Neuronal stem cell (in vitro differentiated cells): Measurements from ENCODE around the gene KDM4C. TPM values are rescaled to one million over a fixed set of nuclear protein-coding genes. Genes with fewer than 3 reads are reported as not detected.

ENCODE experiments used
- DNase-seq: peaks from one replicate; pipeline ENCODE4 v3.0.0-alpha.2; 2013; ENCODE audit warnings: low spot score
- H2AFZ ChIP-seq: one replicate; pipeline ENCODE4 v1.6.1; 2013; ENCODE audit warnings: mild to moderate bottlenecking, low read length, inconsistent platforms
- H2AK5ac ChIP-seq: 2 replicates; pipeline ENCODE4 v1.6.1; 2013; ENCODE audit warnings: low read depth, mild to moderate bottlenecking, inconsistent platforms, low read length, moderate library complexity, mixed read lengths
- H2BK120ac ChIP-seq: 2 replicates; pipeline ENCODE4 v1.6.1; 2013; ENCODE audit warnings: low read depth, mild to moderate bottlenecking, inconsistent platforms, low read length, moderate library complexity, mixed read lengths
- H2BK12ac ChIP-seq: one replicate; pipeline ENCODE4 v1.6.1; 2013; ENCODE audit warnings: low read length, inconsistent platforms
- H2BK15ac ChIP-seq: 2 replicates; pipeline ENCODE4 v1.6.1; 2013; ENCODE audit warnings: mild to moderate bottlenecking, low read length, inconsistent platforms, mixed read lengths
- H2BK5ac ChIP-seq: one replicate; pipeline ENCODE4 v1.6.1; 2013; ENCODE audit warnings: inconsistent platforms, mild to moderate bottlenecking, low read length, moderate library complexity
- H3K14ac ChIP-seq: one replicate; pipeline ENCODE4 v1.6.1; 2013; ENCODE audit warnings: low read length, inconsistent platforms
- H3K18ac ChIP-seq: 2 replicates; pipeline ENCODE4 v1.6.1; 2013; ENCODE audit warnings: low read length, inconsistent platforms
- H3K23ac ChIP-seq: 2 replicates; pipeline ENCODE4 v1.6.1; 2013; ENCODE audit warnings: low read depth, mild to moderate bottlenecking, mixed read lengths, low read length, inconsistent platforms; ENCODE audit not compliant: poor library complexity
- H3K27ac ChIP-seq: replicated peaks from 3 replicates; pipeline ENCODE4 v1.5.1; 2013; ENCODE audit warnings: low read length, inconsistent platforms
- H3K27me3 ChIP-seq, 3 experiments: 2 replicates each; pipeline ENCODE4 v1.6.1; 2013; ENCODE audit warnings: low read length in 3 of 3, mild to moderate bottlenecking in 2 of 3, inconsistent platforms in 1 of 3, low read depth in 1 of 3, mixed read lengths in 1 of 3, moderate library complexity in 1 of 3; ENCODE audit not compliant: control insufficient read depth in 3 of 3, insufficient read depth in 3 of 3
- H3K36me3 ChIP-seq, 2 donors: replicated peaks in 1 of 2; 2 replicates each; pipeline ENCODE4 v1.6.1; 2013; ENCODE audit warnings: low read length in 2 of 2; ENCODE audit not compliant: control insufficient read depth in 2 of 2, insufficient read depth in 2 of 2
- H3K4ac ChIP-seq: 2 replicates; pipeline ENCODE4 v1.6.1; 2013; ENCODE audit warnings: inconsistent platforms, mild to moderate bottlenecking, low read length, moderate library complexity
- H3K4me1 ChIP-seq, 2 donors: 1 replicate in 1 of 2; 2 replicates in 1 of 2; pipeline ENCODE4 v1.6.1; 2013; ENCODE audit warnings: low read length in 2 of 2, low read depth in 1 of 2; ENCODE audit not compliant: control insufficient read depth in 2 of 2, insufficient read depth in 1 of 2
- H3K4me2 ChIP-seq: one replicate; pipeline ENCODE4 v1.6.1; 2013; ENCODE audit warnings: mild to moderate bottlenecking, low read length, inconsistent platforms; ENCODE audit not compliant: insufficient read depth, poor library complexity, severe bottlenecking
- H3K4me3 ChIP-seq, 2 donors: 2 replicates each; pipeline ENCODE4 v1.5.1; 2013; ENCODE audit warnings: low read length in 2 of 2, mild to moderate bottlenecking in 2 of 2, inconsistent platforms in 1 of 2, moderate library complexity in 1 of 2
- H3K79me1 ChIP-seq: one replicate; pipeline ENCODE4 v1.6.1; 2013; ENCODE audit warnings: low read depth, mild to moderate bottlenecking, inconsistent platforms, low read length, moderate library complexity
- H3K9ac ChIP-seq: one replicate; pipeline ENCODE4 v1.6.1; 2013; ENCODE audit warnings: mild to moderate bottlenecking, low read depth, low read length, inconsistent platforms; ENCODE audit not compliant: poor library complexity
- H3K9me3 ChIP-seq, 2 donors: replicated peaks in 1 of 2; 2 replicates each; pipeline versions ENCODE3 to v1.6.1; 2013; ENCODE audit warnings: low read length in 2 of 2, mild to moderate bottlenecking in 2 of 2, inconsistent platforms in 1 of 2, low read depth in 1 of 2, mixed read lengths in 1 of 2, moderate library complexity in 1 of 2; ENCODE audit not compliant: control insufficient read depth in 2 of 2, insufficient read depth in 1 of 2
- H4K8ac ChIP-seq: one replicate; pipeline ENCODE4 v1.6.1; 2013; ENCODE audit warnings: low read depth, mild to moderate bottlenecking, inconsistent platforms, low read length, moderate library complexity
- H4K91ac ChIP-seq: one replicate; pipeline ENCODE4 v1.6.1; 2013; ENCODE audit warnings: low read length, low read depth, mild to moderate bottlenecking, inconsistent platforms; ENCODE audit not compliant: poor library complexity
- WGBS, 2 donors: extraction: QIAGEN DNeasy Blood & Tissue Kit; methylation state at CpG; one replicate each; pipeline ENCODE4 v1.1.7; 2013; ENCODE audit warnings: missing lambda C conversion rate in 2 of 2, mixed read lengths in 1 of 2; ENCODE audit not compliant: insufficient read length in 2 of 2, insufficient replicate concordance in 1 of 2; ENCODE audit errors: extremely low coverage in 2 of 2; 5-methylcytosine and 5-hydroxymethylcytosine counted together
- polyA plus RNA-seq, 2 experiments: library from polyadenylated mRNA; stranded (reverse); fragments of 200-250 nt; gene quantifications; one replicate each; pipeline ENCODE4 v1.2.3, GENCODE V29; 2013

The KDM4C gene
- polyA plus RNA-seq (2013, experiment 1 of 2) = 3.1 TPM
- polyA plus RNA-seq (2013, experiment 2 of 2) = 3.4 TPM

GRCh38 chr9:6757456-6758247, at the start of gene KDM4C:
Gene KDM4C (plus strand): TSS chr9:6757973. CDS start chr9:6792989, 35,016 bp downstream.
- H3K18ac ChIP-seq = peak within 1 kb of the TSS; percentile 90
- WGBS, 2 donors = no CpG with 5 or more reads among the region's 80 CpGs

GRCh38 chr9:6708732-6709131, 49.0 kb upstream of the KDM4C start:
- no peaks in the 10 kb centered on the region for H3K79me1 ChIP-seq
- no peaks in the 10 kb centered on the region for H3K36me3 ChIP-seq
- H3K18ac ChIP-seq = no peak overlapping the region
- H2BK5ac ChIP-seq = no peak overlapping the region
- H3K4me2 ChIP-seq = no peak overlapping the region
- no peak overlapping the region for H3K9ac ChIP-seq
- no peak overlapping the region for H3K27ac ChIP-seq
- H2AFZ ChIP-seq = no peak overlapping the region
- no peak overlapping the region for H2BK15ac ChIP-seq
- WGBS, 2 donors = no CpG with 5 or more reads among the region's 2 CpGs
- DNase-seq = no peak
- no peak overlapping the region for H4K91ac ChIP-seq
- no peaks in the 10 kb centered on the region for H3K27me3 ChIP-seq
- no peaks in the 10 kb centered on the region for H3K4me1 ChIP-seq
- no peak overlapping the region for H3K23ac ChIP-seq
- H3K9me3 ChIP-seq = peaks cover 0 to 2% of the 10 kb centered on the region in 2 donors
- H2AK5ac ChIP-seq = no peak overlapping the region
- H4K8ac ChIP-seq = no peak overlapping the region
- no peak overlapping the region for H3K4ac ChIP-seq
- H3K14ac ChIP-seq = no peak overlapping the region
- H3K4me3 ChIP-seq = no peak overlapping the region
- H2BK120ac ChIP-seq = no peak overlapping the region
- H2BK12ac ChIP-seq = no peak overlapping the region

More at GRCh38 chr9:6757456-6758247, at the start of gene KDM4C:
- Histone ChIP-seq H4K8ac (peak within 1 kb of the TSS; percentile 43), H4K91ac (no peak within 1 kb of the TSS), H3K9me3 (no peaks in the 10 kb centered on the region), H3K36me3 (no peaks in the 10 kb centered on the region), H3K79me1 (no peaks in the 10 kb centered on the region), H3K23ac (peak within 1 kb of the TSS; percentile 73), H2BK12ac (no peak within 1 kb of the TSS), H3K27ac (peak within 1 kb of the TSS; percentile 96), H3K14ac (no peak within 1 kb of the TSS), H2AK5ac (peak within 1 kb of the TSS; percentile 63), H3K4me3 (peak within 1 kb of the TSS; percentile 66 to 88), H3K4me1 (peaks cover 2 to 4% of the 10 kb centered on the region in 2 donors), H3K4ac (no peak within 1 kb of the TSS), H2BK5ac (peak within 1 kb of the TSS; percentile 87), H3K27me3 (no peaks in the 10 kb centered on the region), H2BK120ac (no peak within 1 kb of the TSS), H3K4me2 (peak within 1 kb of the TSS; percentile 80), H3K9ac (peak within 1 kb of the TSS; percentile 60), H2AFZ (peak within 1 kb of the TSS; percentile 92), H2BK15ac (peak within 1 kb of the TSS; percentile 81)
- peak; percentile 96 for DNase-seq

DNA sequence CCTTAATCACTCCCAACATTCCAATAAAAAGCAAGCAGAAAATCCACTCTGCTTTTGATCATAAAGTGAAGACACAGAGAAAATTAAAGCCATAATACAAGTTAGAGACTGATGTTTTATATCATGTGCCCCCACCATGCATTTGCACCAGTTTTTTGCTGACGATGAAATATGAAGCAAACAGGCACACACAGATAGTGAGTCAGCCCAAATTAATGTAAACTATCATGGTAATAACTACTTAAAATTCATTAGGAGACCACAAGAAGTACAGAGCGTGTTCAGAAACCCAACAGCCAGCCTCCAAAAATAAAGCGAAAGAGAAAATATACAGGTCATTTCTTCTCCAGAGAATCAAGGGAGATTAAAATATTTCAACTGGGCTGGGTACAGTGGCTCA, 46.4 kb upstream of the KDM4C start:
- DNase-seq = no peak
- no peak overlapping the region for H3K4me3 ChIP-seq
- H2BK5ac ChIP-seq = no peak overlapping the region
- no peak overlapping the region for H2AK5ac ChIP-seq
- no peak overlapping the region for H3K4me2 ChIP-seq
- H3K9ac ChIP-seq = no peak overlapping the region
- no peak overlapping the region for H3K23ac ChIP-seq
- H2BK120ac ChIP-seq = no peak overlapping the region
- H3K18ac ChIP-seq = no peak overlapping the region
- no peak overlapping the region for H2BK12ac ChIP-seq
- H3K36me3 ChIP-seq = no peaks in the 10 kb centered on the region
- no peaks in the 10 kb centered on the region for H3K4me1 ChIP-seq
- peaks cover 0 to 2% of the 10 kb centered on the region in 2 donors for H3K9me3 ChIP-seq
- H2AFZ ChIP-seq = no peak overlapping the region
- H3K27ac ChIP-seq = no peak overlapping the region
- no peaks in the 10 kb centered on the region for H3K27me3 ChIP-seq
- no peak overlapping the region for H3K4ac ChIP-seq
- H2BK15ac ChIP-seq = no peak overlapping the region
- WGBS, 2 donors = no CpG with 5 or more reads among the region's 3 CpGs
- no peak overlapping the region for H4K91ac ChIP-seq
- H3K79me1 ChIP-seq = no peaks in the 10 kb centered on the region
- H4K8ac ChIP-seq = no peak overlapping the region
- H3K14ac ChIP-seq = no peak overlapping the region

DNA sequence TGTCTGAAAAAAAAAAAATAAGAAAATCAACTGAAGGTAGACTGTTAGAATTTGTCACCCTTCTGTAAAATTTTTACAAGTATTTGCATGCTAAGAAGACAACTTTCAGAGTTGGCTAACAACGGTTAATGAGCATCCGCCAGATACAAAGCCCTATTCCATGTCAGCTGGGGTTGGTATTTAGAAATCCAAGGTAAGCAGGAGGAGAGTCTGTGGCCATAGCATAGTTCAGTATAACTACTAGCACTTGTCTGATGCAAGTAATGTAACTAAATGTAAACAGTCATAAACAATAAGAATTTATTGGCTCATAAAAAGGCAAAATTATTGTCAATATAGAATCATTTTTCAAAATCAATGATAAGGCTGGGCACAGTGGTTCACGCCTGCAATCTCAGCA, 45.7 kb upstream of the KDM4C start:
- no peak overlapping the region for H2BK120ac ChIP-seq

More for the DNA sequence above, 45.7 kb upstream of the KDM4C start:
- DNase-seq = no peak
- Histone ChIP-seq H3K4me2 (no peak overlapping the region), H2AK5ac (no peak overlapping the region), H3K27me3 (no peaks in the 10 kb centered on the region), H2AFZ (no peak overlapping the region), H3K9ac (no peak overlapping the region), H2BK15ac (no peak overlapping the region), H3K36me3 (no peaks in the 10 kb centered on the region), H3K9me3 (peaks cover 0 to 2% of the 10 kb centered on the region in 2 donors), H3K4ac (no peak overlapping the region), H4K91ac (no peak overlapping the region), H4K8ac (no peak overlapping the region), H3K4me1 (no peaks in the 10 kb centered on the region), H3K14ac (no peak overlapping the region), H3K79me1 (no peaks in the 10 kb centered on the region), H3K27ac (no peak overlapping the region), H2BK5ac (no peak overlapping the region), H2BK12ac (no peak overlapping the region), H3K18ac (no peak overlapping the region), H3K4me3 (no peak overlapping the region), H3K23ac (no peak overlapping the region)
- no CpG with 5 or more reads among the region's 3 CpGs for WGBS, 2 donors
